Smooth muscle cell (in vitro differentiated cells): Measurements from ENCODE around the gene ZBTB43. TPM values are rescaled to one million over a fixed set of nuclear protein-coding genes. Genes with fewer than 3 reads are reported as not detected.

Experiments
- DNase-seq: peaks from one replicate; lab custom pipeline; 2025; ENCODE audit not compliant: unreplicated experiment; lab: John Stamatoyannopoulos, UW
- H2AFZ ChIP-seq: fragments of 200-600 bp; sonication (generic); 2 replicates; pipeline ENCODE4 v1.6.0; 2016; ENCODE audit warnings: antibody characterized with exemption, low read depth, mild to moderate bottlenecking
- H3F3A ChIP-seq: fragments of 200-600 bp; sonication (generic); 2 replicates; pipeline ENCODE4 v1.6.0; 2017; ENCODE audit warnings: antibody characterized with exemption, low read depth
- H3K27ac ChIP-seq: fragments of 200-600 bp; sonication (generic); 2 replicates; pipeline ENCODE4 v1.5.1; 2016; ENCODE audit warnings: low read depth, mild to moderate bottlenecking
- H3K27me3 ChIP-seq: fragments of 200-600 bp; sonication (generic); 2 replicates; pipeline ENCODE4 v1.6.1; 2016; ENCODE audit warnings: low read depth, mild to moderate bottlenecking
- H3K36me3 ChIP-seq: fragments of 200-600 bp; sonication (generic); 2 replicates; pipeline ENCODE4 v1.5.1; 2016; ENCODE audit warnings: low read depth
- H3K4me1 ChIP-seq: fragments of 200-600 bp; sonication (generic); 2 replicates; pipeline ENCODE4 v1.5.1; 2016; ENCODE audit warnings: low read depth
- H3K4me2 ChIP-seq: fragments of 200-600 bp; sonication (generic); 2 replicates; pipeline ENCODE4 v1.6.0; 2016; ENCODE audit warnings: mild to moderate bottlenecking
- H3K4me3 ChIP-seq: fragments of 200-600 bp; sonication (generic); 2 replicates; pipeline ENCODE4 v1.5.1; 2016; ENCODE audit warnings: mild to moderate bottlenecking
- H3K79me2 ChIP-seq: fragments of 200-600 bp; sonication (generic); 2 replicates; pipeline ENCODE4 v1.6.0; 2016; ENCODE audit warnings: low read depth, mild to moderate bottlenecking
- H3K9ac ChIP-seq: fragments of 200-600 bp; sonication (generic); 2 replicates; pipeline ENCODE4 v1.6.0; 2016; ENCODE audit warnings: low read depth
- H3K9me3 ChIP-seq: fragments of 200-600 bp; sonication (generic); replicated peaks from 2 replicates; pipeline ENCODE4 v1.5.1; 2016; ENCODE audit warnings: low read depth
- H4K20me1 ChIP-seq: fragments of 200-600 bp; sonication (generic); 2 replicates; pipeline ENCODE4 v1.6.0; 2016; ENCODE audit warnings: low read depth
- WGBS: methylation state at CpG from one replicate; pipeline ENCODE4 v1.1.7; 2016; ENCODE audit warnings: low lambda C conversion rate; 5-methylcytosine and 5-hydroxymethylcytosine counted together
- polyA plus RNA-seq: library from polyadenylated mRNA; unstranded; fragments of >200 nt; fragmentation: Nextera tagmentation; extraction: Ambion mirVana; gene quantifications from 2 replicates; pipeline ENCODE4 v1.2.1, GENCODE V29; 2016
- total RNA-seq: library from RNA; depleted of rRNA; stranded (reverse); fragments of >200 nt; gene quantifications from 2 replicates; pipeline ENCODE4 v1.2.3, GENCODE V29; 2014
- TF ChIP-seq, protein P1 (sequence below): fragments of 200-600 bp; sonication (generic); IDR thresholded peaks from 2 replicates; pipeline ENCODE4 v1.5.1; 2017; ENCODE audit warnings: borderline replicate concordance, mild to moderate bottlenecking, antibody characterized with exemption; ENCODE audit not compliant: insufficient read depth, poor library complexity, severe bottlenecking

The ZBTB43 gene
- total and polyA plus RNA-seq, 2 experiments from 2014 or later: 11.5 to 12.3 TPM

DNA sequence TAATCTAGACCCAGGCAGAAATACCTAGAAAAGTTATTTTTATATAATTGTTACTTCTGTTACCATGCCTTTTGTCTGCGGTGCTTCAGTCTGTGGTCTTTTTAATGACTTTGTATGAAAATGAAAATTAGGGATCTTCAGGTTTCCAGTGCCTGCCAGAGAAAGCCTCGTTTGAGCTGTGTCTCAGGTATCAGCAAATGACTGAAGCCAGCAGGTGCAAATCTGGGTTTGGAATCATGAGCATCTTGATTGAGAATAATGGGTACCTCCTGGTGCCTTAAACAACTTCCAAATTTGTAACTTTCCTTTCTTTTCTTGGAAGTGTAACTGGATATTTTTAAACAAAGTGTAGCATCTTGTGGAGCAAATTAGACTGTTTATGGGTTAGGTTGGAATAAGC, 59.9 kb downstream of the ZBTB43 start:
- Histone ChIP-seq H3K79me2 (peaks cover 90% of the 10 kb centered on the region), H4K20me1 (peaks cover 82% of the 10 kb centered on the region)
- 91% methylated on average over 2 of the region's 2 CpGs for WGBS

DNA sequence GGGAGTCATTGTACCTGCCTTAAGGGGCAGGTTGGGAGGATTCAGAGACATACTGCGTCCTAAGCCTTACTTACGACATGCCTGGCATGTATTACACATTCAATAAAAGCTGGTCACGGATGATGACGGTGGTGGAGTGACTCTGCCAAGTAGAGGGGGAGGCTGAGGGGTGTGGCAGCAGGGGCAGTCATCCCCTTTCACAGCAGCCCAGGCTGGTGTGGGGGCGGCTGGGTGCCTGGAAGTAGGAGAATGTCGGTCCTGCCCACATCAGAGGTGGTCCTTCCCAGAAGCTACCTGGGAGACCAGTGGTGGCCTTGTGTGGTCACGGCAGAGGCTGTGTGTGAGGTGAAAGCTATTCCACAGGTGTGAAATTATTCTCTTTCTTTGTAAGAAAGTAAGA, 64.5 kb downstream of the ZBTB43 start:
- DNase-seq: no peak
- H3K4me2 ChIP-seq: no peak overlapping the region
- H3K4me1 ChIP-seq: no peaks in the 10 kb centered on the region
- WGBS: 93% methylated on average over 7 of the region's 7 CpGs
- H3K36me3 ChIP-seq: no peaks in the 10 kb centered on the region
- TF ChIP-seq, protein P1, sequence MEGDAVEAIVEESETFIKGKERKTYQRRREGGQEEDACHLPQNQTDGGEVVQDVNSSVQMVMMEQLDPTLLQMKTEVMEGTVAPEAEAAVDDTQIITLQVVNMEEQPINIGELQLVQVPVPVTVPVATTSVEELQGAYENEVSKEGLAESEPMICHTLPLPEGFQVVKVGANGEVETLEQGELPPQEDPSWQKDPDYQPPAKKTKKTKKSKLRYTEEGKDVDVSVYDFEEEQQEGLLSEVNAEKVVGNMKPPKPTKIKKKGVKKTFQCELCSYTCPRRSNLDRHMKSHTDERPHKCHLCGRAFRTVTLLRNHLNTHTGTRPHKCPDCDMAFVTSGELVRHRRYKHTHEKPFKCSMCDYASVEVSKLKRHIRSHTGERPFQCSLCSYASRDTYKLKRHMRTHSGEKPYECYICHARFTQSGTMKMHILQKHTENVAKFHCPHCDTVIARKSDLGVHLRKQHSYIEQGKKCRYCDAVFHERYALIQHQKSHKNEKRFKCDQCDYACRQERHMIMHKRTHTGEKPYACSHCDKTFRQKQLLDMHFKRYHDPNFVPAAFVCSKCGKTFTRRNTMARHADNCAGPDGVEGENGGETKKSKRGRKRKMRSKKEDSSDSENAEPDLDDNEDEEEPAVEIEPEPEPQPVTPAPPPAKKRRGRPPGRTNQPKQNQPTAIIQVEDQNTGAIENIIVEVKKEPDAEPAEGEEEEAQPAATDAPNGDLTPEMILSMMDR: no peak
- H3F3A ChIP-seq: no peaks in the 10 kb centered on the region
- H4K20me1 ChIP-seq: peaks cover 100% of the 10 kb centered on the region
- no peak overlapping the region for H3K4me3 ChIP-seq
- no peaks in the 10 kb centered on the region for H3K9me3 ChIP-seq
- H2AFZ ChIP-seq: no peak overlapping the region
- H3K27ac ChIP-seq: no peak overlapping the region
- no peaks in the 10 kb centered on the region for H3K27me3 ChIP-seq
- no peak overlapping the region for H3K9ac ChIP-seq
- peaks cover 90% of the 10 kb centered on the region for H3K79me2 ChIP-seq

More for the DNA sequence above, 59.9 kb downstream of the ZBTB43 start:
- Histone ChIP-seq H3K27ac (no peak overlapping the region), H3F3A (no peaks in the 10 kb centered on the region), H3K9ac (no peak overlapping the region), H3K36me3 (no peaks in the 10 kb centered on the region), H2AFZ (no peak overlapping the region), H3K4me3 (no peak overlapping the region), H3K4me2 (no peak overlapping the region), H3K9me3 (no peaks in the 10 kb centered on the region), H3K4me1 (peaks cover 16% of the 10 kb centered on the region), H3K27me3 (no peaks in the 10 kb centered on the region)
- TF ChIP-seq, protein P1: no peak
- no peak for DNase-seq

DNA sequence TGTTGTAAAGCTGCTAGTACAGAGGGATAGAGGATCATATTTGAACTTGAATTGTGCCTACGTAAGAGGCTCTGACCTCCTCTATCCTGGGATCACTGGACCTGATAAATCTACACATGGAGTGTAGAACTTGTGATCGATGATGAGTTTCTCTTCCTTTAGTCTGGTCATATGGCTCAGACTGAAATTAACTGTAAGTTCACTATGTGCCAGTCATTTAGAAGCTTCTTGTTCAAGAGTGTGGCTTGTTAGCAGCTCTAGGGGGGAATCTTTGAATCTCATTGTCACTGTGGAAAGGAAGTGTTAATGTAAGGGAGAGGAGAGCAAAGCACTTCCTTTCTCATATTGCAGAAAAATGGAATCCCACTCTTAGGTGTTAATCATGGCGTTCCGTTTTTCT, 67.7 kb downstream of the ZBTB43 start:
- no peak for DNase-seq
- Histone ChIP-seq H3K4me2 (no peak overlapping the region), H3F3A (peaks cover 8% of the 10 kb centered on the region), H2AFZ (no peak overlapping the region), H3K27ac (no peak overlapping the region), H3K9me3 (no peaks in the 10 kb centered on the region), H3K4me3 (no peak overlapping the region), H3K9ac (no peak overlapping the region), H3K27me3 (no peaks in the 10 kb centered on the region), H3K4me1 (no peaks in the 10 kb centered on the region), H3K36me3 (no peaks in the 10 kb centered on the region), H4K20me1 (peaks cover 98% of the 10 kb centered on the region), H3K79me2 (peaks cover 72% of the 10 kb centered on the region)
- TF ChIP-seq, protein P1: no peak
- 91% methylated on average over 4 of the region's 4 CpGs for whole genome bisulfite sequencing

DNA sequence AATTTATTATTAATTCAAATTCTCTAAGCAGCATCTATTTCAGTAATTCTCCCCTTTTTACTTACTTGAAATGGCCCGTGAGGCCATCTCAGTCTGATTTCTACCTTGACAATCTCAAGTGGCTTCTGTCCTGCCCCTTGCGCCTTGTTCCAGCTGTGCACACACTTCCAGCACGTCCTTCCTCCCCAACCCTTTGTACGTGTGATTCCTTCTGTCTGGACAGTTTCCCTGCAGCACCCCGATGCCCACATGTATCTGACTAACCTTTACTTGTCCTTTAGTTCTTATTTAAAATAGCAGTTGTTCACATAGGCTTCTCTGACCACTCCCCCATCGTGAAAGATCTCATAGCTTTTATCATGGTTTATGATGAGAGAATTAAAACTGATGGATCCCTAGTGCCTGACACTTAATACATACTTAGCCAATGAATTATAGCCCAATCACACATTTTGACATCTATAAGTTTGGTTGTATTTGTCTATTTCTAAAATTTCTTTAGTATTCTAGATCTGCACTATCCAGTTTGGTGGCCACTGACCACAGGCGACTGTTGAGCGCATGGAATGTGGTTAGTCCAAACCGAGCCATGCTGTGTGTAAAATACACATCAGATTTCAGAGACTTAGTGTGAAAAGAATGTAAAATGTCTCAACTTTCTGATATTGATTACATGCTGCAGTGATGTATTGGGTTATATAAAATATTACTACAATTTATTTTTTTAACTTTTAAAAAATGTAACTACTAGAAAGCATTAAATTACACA, 69.9 kb downstream of the ZBTB43 start:
- Histone ChIP-seq H2AFZ (no peak overlapping the region), H3K27me3 (no peaks in the 10 kb centered on the region), H3K9ac (no peak overlapping the region), H3K4me2 (no peak overlapping the region), H3K4me3 (no peak overlapping the region), H3F3A (peaks cover 8% of the 10 kb centered on the region), H3K9me3 (no peaks in the 10 kb centered on the region), H3K4me1 (no peaks in the 10 kb centered on the region), H4K20me1 (peaks cover 98% of the 10 kb centered on the region), H3K27ac (no peak overlapping the region), H3K36me3 (no peaks in the 10 kb centered on the region), H3K79me2 (peaks cover 60% of the 10 kb centered on the region)
- no peak for DNase-seq
- 81% methylated on average over 9 of the region's 9 CpGs for WGBS
- TF ChIP-seq, protein P1: no peak
